Measurements from ENCODE around the gene HCAR1.
A peak's percentile ranks its signal among the peaks of the same experiment; 100 is the strongest.
"Not testable (repeated sequence)": the region's sequence is repeated elsewhere in the genome, so short reads cannot be mapped to it uniquely, and the experiment has no call there.

The HCAR1 gene

GRCh38 chr12:122730215-122731014 lies at the start of gene HCAR1:
Gene HCAR1 (minus strand): TSS chr12:122730844. CDS start chr12:122730339, 505 bp downstream.
- DNase-seq (ENCODE audit: low read depth in 2 of 2): no peak

GRCh38 chr12:122757568-122757967 lies 26.9 kb upstream of the HCAR1 start:
- DNase-seq (ENCODE audit: low read depth in 2 of 2): no peak

GRCh38 chr12:122754790-122755189 lies 24.1 kb upstream of the HCAR1 start:
- DNase-seq (ENCODE audit: low read depth in 2 of 2): no peak

- no peak for DNase-seq (ENCODE audit: low read depth in 2 of 2)
These were observed 22.6 kb upstream of the HCAR1 start for GRCh38 chr12:122753319-122753650.

- peak; percentile 99 for DNase-seq (ENCODE audit: low read depth in 2 of 2)
These were observed 22.0 kb upstream of the HCAR1 start, which contains the start of gene DENR for GRCh38 chr12:122752464-122753318. Gene DENR (plus strand): TSS chr12:122752824. CDS start chr12:122753702, 878 bp downstream.

GRCh38 chr12:122750781-122751515 lies 20.3 kb upstream of the HCAR1 start:
- not testable (repeated sequence) for DNase-seq (ENCODE audit: low read depth in 2 of 2)

GRCh38 chr12:122749569-122750332 lies 19.1 kb upstream of the HCAR1 start:
- DNase-seq (ENCODE audit: low read depth in 2 of 2): no peak

- no peak for DNase-seq (ENCODE audit: low read depth in 2 of 2)
These were observed 16.8 kb upstream of the HCAR1 start for GRCh38 chr12:122747224-122748135.

GRCh38 chr12:122743895-122744525 lies 13.4 kb upstream of the HCAR1 start:
- DNase-seq (ENCODE audit: low read depth in 2 of 2): no peak

- DNase-seq (ENCODE audit: low read depth in 2 of 2): no peak
These were observed 9.7 kb upstream of the HCAR1 start for GRCh38 chr12:122740351-122740750.

GRCh38 chr12:122738571-122738970 lies 7.9 kb upstream of the HCAR1 start:
- no peak for DNase-seq (ENCODE audit: low read depth in 2 of 2)

GRCh38 chr12:122732611-122733010 lies 2.0 kb upstream of the HCAR1 start:
- DNase-seq (ENCODE audit: low read depth in 2 of 2): no peak

- no peak for DNase-seq (ENCODE audit: low read depth in 2 of 2)
These were observed 1.5 kb upstream of the HCAR1 start for GRCh38 chr12:122732170-122732569.

- no peak for DNase-seq (ENCODE audit: low read depth in 2 of 2)
These were observed 945 bp downstream of the HCAR1 start for GRCh38 chr12:122729583-122730214.

GRCh38 chr12:122726080-122726558 lies 4.5 kb downstream of the HCAR1 start:
- no peak for DNase-seq (ENCODE audit: low read depth in 2 of 2)

- DNase-seq (ENCODE audit: low read depth in 2 of 2): no peak
These were observed 5.1 kb downstream of the HCAR1 start for GRCh38 chr12:122725452-122726079.

GRCh38 chr12:122724641-122725243 lies 5.9 kb downstream of the HCAR1 start:
- DNase-seq (ENCODE audit: low read depth in 2 of 2): no peak

GRCh38 chr12:122722387-122722786 lies 8.3 kb downstream of the HCAR1 start:
- no peak for DNase-seq (ENCODE audit: low read depth in 2 of 2)

Data from stimulated activated CD8-positive, alpha-beta memory T cell treated with anti-CD3 and anti-CD28 coated beads, Interleukin-2, amount 100 ng/mL, for 1 hour (primary cell).